Measurements from ENCODE around the gene USF1. TPM values are rescaled to one million over a fixed set of nuclear protein-coding genes. Genes with fewer than 3 reads are reported as not detected.

Gene USF1
- polyA plus RNA-seq, 1 of the 3 experiments (the other 2 are of a cell fraction) = 43.1 TPM

DNA sequence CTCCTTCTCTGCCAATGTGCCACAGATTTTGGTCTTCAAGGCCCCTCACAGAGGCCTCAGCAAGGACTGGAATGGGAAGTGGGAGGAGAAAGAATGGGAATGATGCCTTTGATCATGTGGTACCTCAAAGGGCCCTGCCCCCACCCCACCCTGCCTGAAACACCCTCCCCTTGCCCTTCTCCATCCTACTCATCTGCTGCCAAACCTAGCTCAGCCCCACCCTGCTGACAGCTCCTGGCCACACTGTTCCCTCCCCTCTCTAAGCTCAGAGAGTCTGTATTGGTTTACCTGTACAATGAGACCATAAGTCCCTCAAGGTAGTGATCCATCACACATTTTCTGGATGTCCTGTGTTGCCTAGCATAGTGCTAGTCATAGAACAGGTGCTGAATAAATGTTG lies 30.6 kb upstream of the USF1 start:
- Histone ChIP-seq H3K9me2 (no peaks in the 10 kb centered on the region), H3F3A (replicated peaks; ENCODE audit: insufficient read depth) (no peaks in the 10 kb centered on the region), H4K20me1 (ENCODE audit: insufficient read depth) (no peaks in the 10 kb centered on the region), H3K79me2 (ENCODE audit: insufficient read depth) (no peaks in the 10 kb centered on the region), H3K9me3 (no peaks in the 10 kb centered on the region), H3K4me1 (ENCODE audit: control insufficient read depth in 1 of 2, insufficient read depth in 2 of 2, low read depth in 1 of 2, low read length in 1 of 2) (no peaks in the 10 kb centered on the region), H3K9ac (no peak overlapping the region), H3K27ac (ENCODE audit: low read depth in 2 of 2, low read length in 1 of 2) (no peak overlapping the region), H3K4me3 (ENCODE audit: low read depth in 2 of 2, low read length in 1 of 2) (no peak overlapping the region), H2AFZ (ENCODE audit: low read depth) (no peak overlapping the region), H3K27me3 (ENCODE audit: insufficient read depth) (no peaks in the 10 kb centered on the region), H3K4me2 (no peak overlapping the region), H3K36me3 (replicated peaks in 1 of 2; ENCODE audit: control insufficient read depth in 1 of 2, insufficient read depth in 2 of 2, low read length in 1 of 2) (no peaks in the 10 kb centered on the region)
- ChIA-PET POLR2A (no interaction called here), CTCF (interaction anchor here (22.7 kb wide), 1 partner anchor 20 kb away, joined by 198 read pairs; the partner anchor contains the start of gene KLHDC9)
- DNase-seq = no peak
- TF ChIP-seq, protein P1, sequence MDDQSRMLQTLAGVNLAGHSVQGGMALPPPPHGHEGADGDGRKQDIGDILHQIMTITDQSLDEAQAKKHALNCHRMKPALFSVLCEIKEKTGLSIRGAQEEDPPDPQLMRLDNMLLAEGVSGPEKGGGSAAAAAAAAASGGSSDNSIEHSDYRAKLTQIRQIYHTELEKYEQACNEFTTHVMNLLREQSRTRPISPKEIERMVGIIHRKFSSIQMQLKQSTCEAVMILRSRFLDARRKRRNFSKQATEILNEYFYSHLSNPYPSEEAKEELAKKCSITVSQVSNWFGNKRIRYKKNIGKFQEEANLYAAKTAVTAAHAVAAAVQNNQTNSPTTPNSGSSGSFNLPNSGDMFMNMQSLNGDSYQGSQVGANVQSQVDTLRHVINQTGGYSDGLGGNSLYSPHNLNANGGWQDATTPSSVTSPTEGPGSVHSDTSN (IDR thresholded peaks at IDR 0.05) = no peak
- TF ChIP-seq FOXJ3 (CRISPR knock-in tag; IDR thresholded peaks at IDR 0.05) = no peak
- no peak for TF ChIP-seq NFIC (IDR thresholded peaks at IDR 0.05; ENCODE audit: borderline replicate concordance)
- TF ChIP-seq POLR2AphosphoS5 (IDR thresholded peaks at IDR 0.05; ENCODE audit: low read depth, low read length) = no peak
- no peak for TF ChIP-seq SMC3 (IDR thresholded peaks at IDR 0.05; ENCODE audit: low read depth, low read length)

DNA sequence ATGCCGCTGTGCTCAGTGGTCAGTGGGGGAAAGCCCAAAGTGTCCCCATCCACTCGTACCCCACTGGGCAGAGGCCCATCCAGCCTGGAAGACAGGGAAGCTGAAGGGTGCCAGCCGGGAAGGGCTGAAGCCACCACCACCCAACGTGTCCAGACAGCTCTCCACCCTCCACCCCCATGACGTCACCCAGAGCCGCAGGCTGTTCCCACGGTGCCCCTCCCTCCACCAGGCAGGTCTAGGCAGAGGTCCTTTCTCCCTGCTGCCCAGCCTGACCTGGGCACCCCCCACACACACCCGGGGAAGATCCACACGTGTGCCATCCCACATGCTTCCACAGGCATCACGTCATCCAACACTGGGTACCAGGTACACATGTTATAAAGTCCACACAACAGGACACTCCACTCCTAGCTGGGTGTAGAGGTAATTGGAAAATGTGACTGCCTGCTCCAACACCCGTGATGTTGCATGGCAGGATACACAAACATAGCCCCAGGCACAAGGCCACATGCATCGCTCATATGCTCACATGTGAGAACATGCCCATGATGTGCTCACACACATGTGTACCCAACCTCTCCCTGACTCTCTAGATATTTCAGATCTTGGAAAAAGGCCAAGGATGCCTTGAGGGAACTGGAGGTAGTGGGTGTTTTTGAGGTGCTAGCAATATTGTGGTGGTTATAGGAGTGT lies 29.0 kb upstream of the USF1 start:
- CTCF ChIA-PET = interaction anchor here (0.6 to 22.7 kb wide), 4 partner anchors 10 to 325 kb away, joined by 3 to 198 read pairs (median 3); partner anchors contain the start of gene KLHDC9

More for the DNA sequence above, 29.0 kb upstream of the USF1 start:
- no peak for TF ChIP-seq MXI1 (IDR thresholded peaks at IDR 0.05; ENCODE audit: low read depth, low read length)
- TF ChIP-seq, protein P2, sequence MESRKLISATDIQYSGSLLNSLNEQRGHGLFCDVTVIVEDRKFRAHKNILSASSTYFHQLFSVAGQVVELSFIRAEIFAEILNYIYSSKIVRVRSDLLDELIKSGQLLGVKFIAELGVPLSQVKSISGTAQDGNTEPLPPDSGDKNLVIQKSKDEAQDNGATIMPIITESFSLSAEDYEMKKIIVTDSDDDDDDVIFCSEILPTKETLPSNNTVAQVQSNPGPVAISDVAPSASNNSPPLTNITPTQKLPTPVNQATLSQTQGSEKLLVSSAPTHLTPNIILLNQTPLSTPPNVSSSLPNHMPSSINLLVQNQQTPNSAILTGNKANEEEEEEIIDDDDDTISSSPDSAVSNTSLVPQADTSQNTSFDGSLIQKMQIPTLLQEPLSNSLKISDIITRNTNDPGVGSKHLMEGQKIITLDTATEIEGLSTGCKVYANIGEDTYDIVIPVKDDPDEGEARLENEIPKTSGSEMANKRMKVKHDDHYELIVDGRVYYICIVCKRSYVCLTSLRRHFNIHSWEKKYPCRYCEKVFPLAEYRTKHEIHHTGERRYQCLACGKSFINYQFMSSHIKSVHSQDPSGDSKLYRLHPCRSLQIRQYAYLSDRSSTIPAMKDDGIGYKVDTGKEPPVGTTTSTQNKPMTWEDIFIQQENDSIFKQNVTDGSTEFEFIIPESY (IDR thresholded peaks at IDR 0.05; ENCODE audit: borderline replicate concordance, low read depth) = no peak
- DNase-seq = no peak
- Histone ChIP-seq H3K36me3 (replicated peaks in 1 of 2; ENCODE audit: control insufficient read depth in 1 of 2, insufficient read depth in 2 of 2, low read length in 1 of 2) (no peaks in the 10 kb centered on the region), H2AFZ (ENCODE audit: low read depth) (no peak overlapping the region), H3K4me2 (no peak overlapping the region), H3K9ac (no peak overlapping the region), H3K27me3 (ENCODE audit: insufficient read depth) (no peaks in the 10 kb centered on the region), H3K79me2 (ENCODE audit: insufficient read depth) (no peaks in the 10 kb centered on the region), H3K4me3 (ENCODE audit: low read depth in 2 of 2, low read length in 1 of 2) (no peak overlapping the region), H3K27ac (ENCODE audit: low read depth in 2 of 2, low read length in 1 of 2) (no peak overlapping the region), H3K4me1 (ENCODE audit: control insufficient read depth in 1 of 2, insufficient read depth in 2 of 2, low read depth in 1 of 2, low read length in 1 of 2) (no peaks in the 10 kb centered on the region), H3K9me2 (no peaks in the 10 kb centered on the region), H4K20me1 (ENCODE audit: insufficient read depth) (no peaks in the 10 kb centered on the region), H3K9me3 (no peaks in the 10 kb centered on the region), H3F3A (replicated peaks; ENCODE audit: insufficient read depth) (no peaks in the 10 kb centered on the region)
- POLR2A ChIA-PET = no interaction called here
- WGBS (ENCODE audit: low lambda C conversion rate) = 86% methylated on average over 2 of the region's 12 CpGs
